HEK293T (cell line): ENCODE measurements around the gene NSDHL.

Experiments
- BHLHE40 ChIP-seq: fragments of 450-650 bp; IDR thresholded peaks from 2 replicates; pipeline ENCODE4 v1.6.1; 2016; ENCODE audit warnings: mild to moderate bottlenecking, moderate library complexity, borderline replicate concordance
- ELF4 ChIP-seq: fragments of 450-650 bp; IDR thresholded peaks from 2 replicates; pipeline ENCODE4 v1.6.1; 2017; ENCODE audit warnings: antibody characterized with exemption
- FOXA1 ChIP-seq: fragments of 450-650 bp; IDR thresholded peaks from 2 replicates; pipeline ENCODE4 v1.6.1; 2016; ENCODE audit warnings: mild to moderate bottlenecking
- FOXM1 ChIP-seq: fragments of 450-650 bp; IDR thresholded peaks from 2 replicates; pipeline ENCODE4 v1.6.1; 2017; ENCODE audit warnings: mild to moderate bottlenecking, borderline replicate concordance
- L3MBTL2 ChIP-seq: fragments of 450-650 bp; conservative IDR thresholded peaks from 2 replicates; pipeline ENCODE4 v1.6.1; 2016; ENCODE audit warnings: mild to moderate bottlenecking
- LEF1 ChIP-seq: fragments of 450-650 bp; IDR thresholded peaks from 2 replicates; pipeline ENCODE4 v1.6.1; 2017; ENCODE audit warnings: mild to moderate bottlenecking, borderline replicate concordance
- SP1 ChIP-seq: fragments of 450-650 bp; IDR thresholded peaks from 2 replicates; pipeline ENCODE4 v1.6.1; 2017
- ZNF384 ChIP-seq: fragments of 450-650 bp; IDR thresholded peaks from 2 replicates; pipeline ENCODE4 v1.6.1; 2016

DNA sequence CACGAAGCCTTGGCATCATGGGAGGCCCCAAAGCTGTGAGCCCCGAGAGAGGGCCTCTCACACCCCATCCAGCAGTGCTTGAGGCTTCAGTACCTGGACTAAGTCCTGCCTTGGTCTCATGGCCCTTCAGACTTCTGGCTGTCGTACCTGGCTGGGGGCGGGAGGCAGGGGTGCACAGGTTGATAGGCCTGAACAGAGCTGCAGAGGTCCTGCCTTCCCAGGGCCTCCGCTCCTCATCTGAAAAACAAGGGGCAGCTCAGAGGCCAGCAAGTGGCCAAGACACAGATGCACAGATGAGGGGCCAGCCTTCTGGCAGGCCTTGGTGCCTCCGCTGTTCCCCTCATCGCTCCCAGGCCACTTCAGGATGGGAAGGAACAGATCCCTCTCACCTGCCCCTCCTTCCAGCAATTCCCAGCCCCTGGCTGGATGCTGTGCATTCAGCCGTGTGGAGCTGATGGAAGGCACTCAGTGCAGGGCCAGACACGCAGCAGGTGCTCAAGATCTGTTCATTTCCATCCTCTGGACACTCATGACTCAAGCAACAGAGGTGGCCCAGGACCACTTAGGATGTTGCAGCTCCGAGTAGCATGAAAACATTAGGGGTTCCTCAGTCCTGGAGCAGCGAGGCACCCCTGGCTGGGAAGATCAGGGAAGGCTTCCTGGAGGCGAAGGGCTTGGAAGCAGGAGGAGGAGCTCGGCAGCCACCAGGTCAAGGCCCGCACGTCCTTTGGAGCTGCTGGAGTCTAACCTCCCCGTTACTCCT is 68.4 kb downstream of the NSDHL start:
- no peak for TF ChIP-seq SP1
- no peak for TF ChIP-seq LEF1
- TF ChIP-seq FOXA1 = no peak
- TF ChIP-seq L3MBTL2 = no peak
- no peak for TF ChIP-seq FOXM1
- no peak for TF ChIP-seq BHLHE40
- TF ChIP-seq ZNF384 = no peak
- no peak for TF ChIP-seq ELF4
